ENCODE data around the gene C18orf32.
"Not testable (repeated sequence)": the region's sequence is repeated elsewhere in the genome, so short reads cannot be mapped to it uniquely, and the experiment has no call there.

The C18orf32 gene

DNA sequence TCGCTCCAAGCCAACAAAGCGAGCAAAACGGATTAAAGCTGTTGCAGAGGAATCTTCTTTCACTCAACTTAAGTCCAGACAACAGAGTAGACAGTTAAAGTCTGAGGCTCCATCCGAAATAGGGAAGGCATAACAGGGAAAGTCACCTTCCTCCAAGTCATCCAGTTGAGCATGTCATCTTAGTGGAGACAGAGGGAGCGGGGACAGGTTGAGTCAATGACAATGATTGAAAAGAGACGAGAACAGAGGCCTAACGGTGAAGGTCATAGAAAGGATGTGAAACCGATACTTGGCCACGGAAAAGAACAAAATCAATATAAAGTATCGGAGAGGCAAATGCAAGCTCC lies 455 bp downstream of the C18orf32 start:
- peaks cover 62% of the 10 kb centered on the region for H3K36me3 ChIP-seq (ENCODE audit: control insufficient read depth, insufficient read depth, low read length)
- H3K4me3 ChIP-seq (ENCODE audit: low read depth, low read length): peak overlapping the region; percentile 87
- peak overlapping the region; percentile 92 for H3K27ac ChIP-seq (ENCODE audit: low read depth, low read length)

DNA sequence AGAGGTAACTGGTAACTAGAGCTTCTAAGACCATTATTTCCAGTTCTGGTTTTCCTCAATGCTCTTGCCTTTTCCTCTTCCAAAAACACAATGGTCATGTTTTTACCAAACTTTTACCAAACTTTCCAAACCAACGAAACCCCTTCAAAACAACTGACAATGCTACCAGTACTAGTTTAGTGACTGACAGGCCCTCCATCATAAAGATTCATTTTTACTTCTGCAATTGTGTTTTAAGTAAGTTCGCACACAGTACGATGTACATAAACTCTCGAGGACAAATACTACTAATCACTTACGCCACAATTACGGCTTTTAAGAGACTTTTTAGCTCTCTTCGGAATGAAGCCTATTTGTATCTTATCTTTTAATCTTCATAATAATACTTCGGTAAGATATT lies 900 bp downstream of the C18orf32 start:
- no peaks in the 10 kb centered on the region for H3K9me3 ChIP-seq (ENCODE audit: control insufficient read depth, insufficient read depth, low read length)
- H3K9ac ChIP-seq (ENCODE audit: low read depth, low read length): peak overlapping the region; percentile 82
- H3K4me3 ChIP-seq (ENCODE audit: low read depth, low read length): peak overlapping the region; percentile 87
- H3K27me3 ChIP-seq (ENCODE audit: control insufficient read depth, insufficient read depth, low read length): no peaks in the 10 kb centered on the region
- peaks cover 62% of the 10 kb centered on the region for H3K36me3 ChIP-seq (ENCODE audit: control insufficient read depth, insufficient read depth, low read length)
- peaks cover 10% of the 10 kb centered on the region for H3K4me1 ChIP-seq (ENCODE audit: control insufficient read depth, insufficient read depth, low read length)
- H3K27ac ChIP-seq (ENCODE audit: low read depth, low read length): peak overlapping the region; percentile 92

More for the DNA sequence above, 455 bp downstream of the C18orf32 start:
- Histone ChIP-seq H3K4me1 (ENCODE audit: control insufficient read depth, insufficient read depth, low read length) (peaks cover 12% of the 10 kb centered on the region), H3K9ac (ENCODE audit: low read depth, low read length) (peak overlapping the region; percentile 82), H3K27me3 (ENCODE audit: control insufficient read depth, insufficient read depth, low read length) (no peaks in the 10 kb centered on the region), H3K9me3 (ENCODE audit: control insufficient read depth, insufficient read depth, low read length) (no peaks in the 10 kb centered on the region)

DNA sequence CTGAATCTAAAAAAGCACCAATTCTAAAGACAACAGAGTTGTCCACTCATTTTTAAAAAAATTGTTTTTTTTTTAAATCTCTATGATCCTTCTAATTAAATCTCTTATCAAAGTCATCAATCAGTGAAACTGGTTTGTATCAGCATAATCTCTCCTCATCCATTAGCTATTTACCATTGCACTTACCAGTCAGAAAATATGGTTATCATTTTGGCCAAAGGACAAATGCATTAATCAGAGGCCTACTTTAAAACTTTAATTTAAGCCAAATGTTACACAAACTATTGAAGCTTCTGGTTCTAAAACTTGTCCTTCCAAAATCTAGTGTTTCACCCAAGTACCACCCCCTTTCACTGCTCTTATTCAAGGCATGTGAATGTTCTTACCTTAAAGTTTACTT lies 3.8 kb downstream of the C18orf32 start:
- Histone ChIP-seq H3K9me3 (ENCODE audit: control insufficient read depth, insufficient read depth, low read length) (no peaks in the 10 kb centered on the region), H3K27me3 (ENCODE audit: control insufficient read depth, insufficient read depth, low read length) (no peaks in the 10 kb centered on the region), H3K4me1 (ENCODE audit: control insufficient read depth, insufficient read depth, low read length) (peaks cover 4% of the 10 kb centered on the region; the same call in 1 of the 2 replicates), H3K27ac (ENCODE audit: low read depth, low read length) (no peak overlapping the region), H3K9ac (ENCODE audit: low read depth, low read length) (no peak overlapping the region), H3K4me3 (ENCODE audit: low read depth, low read length) (no peak overlapping the region), H3K36me3 (ENCODE audit: control insufficient read depth, insufficient read depth, low read length) (peaks cover 50% of the 10 kb centered on the region)

DNA sequence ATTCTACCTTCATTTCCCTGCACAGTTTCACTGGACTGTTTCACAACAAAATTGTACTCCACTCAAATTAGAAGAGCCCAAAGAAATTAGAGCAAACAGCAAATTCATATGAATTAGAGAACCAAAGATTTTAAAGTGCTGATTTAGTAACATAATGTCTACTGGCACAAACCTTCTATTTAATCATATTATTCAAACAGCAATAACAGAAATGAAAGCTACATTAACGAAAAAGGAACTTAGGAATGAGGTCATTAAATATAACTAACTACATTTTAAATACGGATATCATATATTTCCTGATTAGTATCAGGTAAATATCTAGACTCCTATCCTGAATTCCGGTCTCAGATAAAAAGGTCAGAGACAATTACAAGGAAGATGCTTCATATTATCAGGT lies 5.1 kb downstream of the C18orf32 start:
- Histone ChIP-seq H3K36me3 (ENCODE audit: control insufficient read depth, insufficient read depth, low read length) (peaks cover 42% of the 10 kb centered on the region), H3K27ac (ENCODE audit: low read depth, low read length) (no peak overlapping the region), H3K9ac (ENCODE audit: low read depth, low read length) (no peak overlapping the region), H3K9me3 (ENCODE audit: control insufficient read depth, insufficient read depth, low read length) (no peaks in the 10 kb centered on the region), H3K4me3 (ENCODE audit: low read depth, low read length) (no peak overlapping the region), H3K27me3 (ENCODE audit: control insufficient read depth, insufficient read depth, low read length) (no peaks in the 10 kb centered on the region), H3K4me1 (ENCODE audit: control insufficient read depth, insufficient read depth, low read length) (peaks cover 4% of the 10 kb centered on the region; the same call in 1 of the 2 replicates)

DNA sequence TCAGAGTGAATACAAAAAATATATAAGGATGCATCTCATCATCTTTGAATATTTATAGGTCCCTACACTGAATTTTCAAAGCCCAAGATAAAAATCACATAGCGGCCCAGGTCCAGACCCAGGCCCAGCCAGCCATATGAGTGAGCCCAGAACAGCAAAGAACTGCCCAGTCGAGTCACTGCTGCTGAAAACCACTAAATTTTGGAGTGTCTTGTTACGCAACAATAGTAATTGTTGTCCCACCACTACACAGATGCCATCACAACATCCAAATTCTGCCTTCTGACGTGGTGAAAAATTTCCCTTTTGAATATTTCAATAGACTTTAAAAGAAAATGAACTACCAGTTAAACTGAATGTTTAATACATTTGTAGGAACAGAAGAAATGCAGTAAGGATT lies 5.7 kb downstream of the C18orf32 start:
- Histone ChIP-seq H3K9ac (ENCODE audit: low read depth, low read length) (no peak overlapping the region), H3K27me3 (ENCODE audit: control insufficient read depth, insufficient read depth, low read length) (no peaks in the 10 kb centered on the region), H3K4me1 (ENCODE audit: control insufficient read depth, insufficient read depth, low read length) (peaks cover 4% of the 10 kb centered on the region; the same call in 1 of the 2 replicates), H3K9me3 (ENCODE audit: control insufficient read depth, insufficient read depth, low read length) (no peaks in the 10 kb centered on the region), H3K4me3 (ENCODE audit: low read depth, low read length) (no peak overlapping the region), H3K36me3 (ENCODE audit: control insufficient read depth, insufficient read depth, low read length) (peaks cover 42% of the 10 kb centered on the region), H3K27ac (ENCODE audit: low read depth, low read length) (no peak overlapping the region)

DNA sequence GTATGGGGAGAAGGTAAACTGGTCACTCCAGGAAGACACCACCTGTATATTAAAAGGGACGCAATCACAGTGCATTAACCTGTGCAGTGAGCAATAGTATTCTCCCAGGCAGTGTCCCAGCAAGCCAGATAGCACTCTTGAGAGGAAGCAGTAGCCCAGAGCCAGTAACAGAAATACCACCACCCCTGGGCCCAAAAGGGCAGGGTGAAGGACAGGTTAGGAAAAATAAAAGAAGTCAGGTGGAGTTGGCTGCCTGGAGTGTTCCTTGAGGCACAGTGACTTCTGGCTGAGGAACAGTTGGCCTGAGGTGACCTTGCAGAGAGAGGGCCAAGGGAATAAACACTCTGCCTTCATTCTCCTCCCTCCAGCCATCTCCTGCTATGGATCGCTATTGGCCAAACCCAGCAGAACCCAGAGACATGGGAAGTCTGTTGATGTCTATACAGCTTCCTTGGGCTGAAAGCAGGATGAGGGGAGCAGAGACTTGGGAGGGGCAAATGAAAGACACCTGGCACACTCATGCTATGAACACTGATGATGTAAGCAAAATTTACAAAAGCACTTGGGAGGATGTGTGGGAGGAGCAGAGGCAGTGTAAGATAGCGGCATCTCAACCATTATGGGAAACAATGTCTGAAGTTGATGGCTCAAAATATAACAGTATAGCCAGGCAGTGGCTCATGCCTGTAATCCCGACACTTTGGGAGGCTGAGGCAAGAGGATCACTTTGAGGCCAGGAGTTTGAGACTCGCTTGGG lies 7.5 kb downstream of the C18orf32 start:
- H3K27me3 ChIP-seq (ENCODE audit: control insufficient read depth, insufficient read depth, low read length): no peaks in the 10 kb centered on the region
- H3K36me3 ChIP-seq (ENCODE audit: control insufficient read depth, insufficient read depth, low read length): peaks cover 42% of the 10 kb centered on the region
- H3K9ac ChIP-seq (ENCODE audit: low read depth, low read length): no peak overlapping the region
- no peak overlapping the region for H3K4me3 ChIP-seq (ENCODE audit: low read depth, low read length)
- no peaks in the 10 kb centered on the region for H3K4me1 ChIP-seq (ENCODE audit: control insufficient read depth, insufficient read depth, low read length)
- no peak overlapping the region for H3K27ac ChIP-seq (ENCODE audit: low read depth, low read length)
- H3K9me3 ChIP-seq (ENCODE audit: control insufficient read depth, insufficient read depth, low read length): no peaks in the 10 kb centered on the region

DNA sequence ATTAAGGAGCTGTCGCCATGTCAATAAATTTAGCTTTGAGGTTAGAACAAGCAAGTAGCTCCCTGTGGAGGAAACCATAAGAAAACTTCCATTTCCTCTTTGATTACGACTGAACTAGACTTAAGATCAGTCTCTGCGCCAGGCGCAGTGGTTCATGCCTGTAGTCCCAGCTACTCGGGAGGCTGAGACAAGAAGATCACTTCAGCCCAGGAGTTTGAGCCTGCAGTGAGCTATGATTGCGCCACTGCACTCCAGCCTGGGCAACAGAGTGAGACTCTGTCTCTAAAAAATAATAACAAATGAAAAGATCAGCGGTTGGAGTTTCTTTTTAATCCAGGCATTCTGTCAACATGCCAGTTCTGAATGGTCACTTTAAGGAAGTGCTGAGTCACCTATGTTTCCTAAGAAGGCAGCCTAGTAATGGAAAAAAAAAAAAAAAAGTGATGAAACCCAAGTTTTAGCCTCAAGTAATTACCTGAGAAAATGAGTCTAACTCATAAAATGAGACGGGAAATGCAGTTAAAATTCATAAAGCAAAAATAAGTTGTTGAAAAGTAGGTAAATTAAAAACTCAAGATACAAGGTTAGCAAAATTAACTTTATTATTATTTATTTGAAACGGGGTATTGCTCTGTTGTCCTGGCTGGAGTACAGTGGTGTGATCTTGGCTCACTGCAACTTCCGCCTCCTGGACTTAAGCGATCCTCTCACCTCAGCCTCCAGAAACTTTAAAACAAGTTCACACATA lies 10.2 kb downstream of the C18orf32 start:
- Histone ChIP-seq H3K36me3 (ENCODE audit: control insufficient read depth, insufficient read depth, low read length) (peaks cover 24% of the 10 kb centered on the region), H3K9me3 (ENCODE audit: control insufficient read depth, insufficient read depth, low read length) (no peaks in the 10 kb centered on the region), H3K27ac (ENCODE audit: low read depth, low read length) (no peak overlapping the region), H3K4me3 (ENCODE audit: low read depth, low read length) (no peak overlapping the region), H3K27me3 (ENCODE audit: control insufficient read depth, insufficient read depth, low read length) (no peaks in the 10 kb centered on the region), H3K4me1 (ENCODE audit: control insufficient read depth, insufficient read depth, low read length) (no peaks in the 10 kb centered on the region), H3K9ac (ENCODE audit: low read depth, low read length) (no peak overlapping the region)

DNA sequence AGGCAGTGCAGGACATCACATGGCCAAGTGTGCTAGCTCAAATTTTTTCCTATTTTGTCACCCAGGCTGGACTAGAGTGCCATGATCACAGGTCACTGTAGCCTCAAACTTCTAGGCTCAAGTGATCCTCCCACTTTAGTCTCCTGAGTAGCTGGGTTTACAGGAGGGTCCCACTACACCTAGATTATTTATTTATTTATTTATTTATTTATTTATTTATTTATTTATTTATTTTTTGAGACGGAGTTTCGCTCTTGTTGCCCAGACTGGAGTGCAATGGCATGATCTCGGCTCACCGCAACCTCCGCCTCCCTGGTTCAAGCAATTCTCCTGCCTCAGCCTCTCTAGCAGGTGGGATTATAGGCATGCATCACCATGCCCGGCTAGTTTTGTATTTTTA lies 12.1 kb downstream of the C18orf32 start:
- not testable (repeated sequence) for H3K9ac ChIP-seq (ENCODE audit: low read depth, low read length); H3K36me3 ChIP-seq (ENCODE audit: control insufficient read depth, insufficient read depth, low read length); H3K4me3 ChIP-seq (ENCODE audit: low read depth, low read length); H3K27ac ChIP-seq (ENCODE audit: low read depth, low read length); H3K4me1 ChIP-seq (ENCODE audit: control insufficient read depth, insufficient read depth, low read length); H3K27me3 ChIP-seq (ENCODE audit: control insufficient read depth, insufficient read depth, low read length); H3K9me3 ChIP-seq (ENCODE audit: control insufficient read depth, insufficient read depth, low read length)

DNA sequence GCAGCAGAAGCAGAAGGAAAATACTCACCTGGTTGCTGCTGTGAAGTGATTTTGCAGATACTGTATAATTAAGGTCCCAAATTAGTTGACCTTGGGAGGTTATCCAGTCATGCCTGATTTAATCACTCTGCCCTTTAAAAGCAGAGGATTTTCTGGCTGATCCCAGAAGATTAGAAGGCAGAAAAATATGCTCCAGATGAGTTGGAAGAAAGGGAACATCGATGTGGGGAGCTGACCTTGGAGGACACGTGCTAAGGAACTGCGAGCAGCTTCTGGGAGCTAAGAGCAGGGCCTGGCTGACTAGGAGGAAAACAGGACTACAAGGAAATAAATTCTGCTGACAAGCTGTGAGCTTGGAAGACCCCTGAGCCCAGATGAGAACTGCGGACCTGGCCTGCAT lies 13.3 kb downstream of the C18orf32 start:
- Histone ChIP-seq H3K9ac (ENCODE audit: low read depth, low read length) (no peak overlapping the region), H3K4me3 (ENCODE audit: low read depth, low read length) (no peak overlapping the region), H3K4me1 (ENCODE audit: control insufficient read depth, insufficient read depth, low read length) (no peaks in the 10 kb centered on the region), H3K27me3 (ENCODE audit: control insufficient read depth, insufficient read depth, low read length) (no peaks in the 10 kb centered on the region), H3K27ac (ENCODE audit: low read depth, low read length) (no peak overlapping the region), H3K9me3 (ENCODE audit: control insufficient read depth, insufficient read depth, low read length) (no peaks in the 10 kb centered on the region), H3K36me3 (ENCODE audit: control insufficient read depth, insufficient read depth, low read length) (no peaks in the 10 kb centered on the region)

DNA sequence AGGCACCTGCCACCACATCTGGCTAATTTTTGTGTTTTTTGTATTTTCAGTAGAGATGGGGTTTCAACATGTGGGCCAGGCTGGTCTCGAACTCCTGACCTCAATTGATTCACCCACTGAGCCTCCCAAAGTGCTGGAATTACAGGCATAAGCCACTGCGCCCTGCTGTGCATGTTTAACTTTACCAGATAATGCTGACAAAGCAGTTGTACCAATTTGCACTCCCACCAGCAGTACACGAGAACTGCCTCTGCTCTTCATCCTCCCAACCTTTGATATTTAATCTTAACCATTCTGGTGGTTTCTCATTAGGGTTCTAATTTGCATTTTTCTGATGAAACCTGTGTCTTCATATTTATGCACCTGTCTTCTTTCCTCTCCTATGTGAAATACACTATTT lies 14.6 kb downstream of the C18orf32 start:
- Histone ChIP-seq H3K27me3 (ENCODE audit: control insufficient read depth, insufficient read depth, low read length) (no peaks in the 10 kb centered on the region), H3K9me3 (ENCODE audit: control insufficient read depth, insufficient read depth, low read length) (no peaks in the 10 kb centered on the region), H3K36me3 (ENCODE audit: control insufficient read depth, insufficient read depth, low read length) (no peaks in the 10 kb centered on the region), H3K4me1 (ENCODE audit: control insufficient read depth, insufficient read depth, low read length) (no peaks in the 10 kb centered on the region), H3K9ac (ENCODE audit: low read depth, low read length) (no peak overlapping the region), H3K27ac (ENCODE audit: low read depth, low read length) (no peak overlapping the region), H3K4me3 (ENCODE audit: low read depth, low read length) (no peak overlapping the region)

DNA sequence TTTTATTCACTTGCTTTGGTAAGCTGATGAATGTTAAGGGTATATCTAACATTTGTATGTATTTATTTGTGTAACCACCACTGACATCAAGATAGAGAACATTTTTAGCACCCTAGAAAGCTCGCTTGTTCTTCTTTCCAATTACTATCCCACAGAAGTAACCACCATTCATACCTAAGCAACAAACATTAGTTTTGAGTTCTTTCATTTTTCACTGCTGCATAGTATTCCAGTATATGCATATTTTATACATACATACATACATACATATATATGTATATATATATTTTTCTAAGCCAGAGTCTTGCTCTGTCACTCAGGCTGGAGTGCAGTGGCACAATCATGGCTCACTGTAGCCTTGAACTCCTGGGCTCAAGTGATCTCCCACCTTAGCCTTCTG lies 15.5 kb downstream of the C18orf32 start:
- Histone ChIP-seq H3K9me3 (ENCODE audit: control insufficient read depth, insufficient read depth, low read length) (no peaks in the 10 kb centered on the region), H3K27me3 (ENCODE audit: control insufficient read depth, insufficient read depth, low read length) (no peaks in the 10 kb centered on the region), H3K4me1 (ENCODE audit: control insufficient read depth, insufficient read depth, low read length) (no peaks in the 10 kb centered on the region), H3K27ac (ENCODE audit: low read depth, low read length) (no peak overlapping the region), H3K36me3 (ENCODE audit: control insufficient read depth, insufficient read depth, low read length) (no peaks in the 10 kb centered on the region), H3K9ac (ENCODE audit: low read depth, low read length) (no peak overlapping the region), H3K4me3 (ENCODE audit: low read depth, low read length) (no peak overlapping the region)

Measured in HUES48 (cell line).